GM12878 (cell line): Measurements from ENCODE around the gene IMPG2. TPM values are rescaled to one million over a fixed set of nuclear protein-coding genes. Genes with fewer than 3 reads are reported as not detected.

ENCODE experiments used
- ATAC-seq: fragments of 200-7000 bp; cut with Tn5 transposase; 3 replicates; pipeline ENCODE4 v1.9.1; 2020; ENCODE audit warnings: mild to moderate bottlenecking, moderate library complexity
- BruUV-seq: library from RNA; stranded (reverse); fragments of 400-500 nt; replicated peaks from 2 replicates; lab custom pipeline; 2021; lab: Mats Ljungman, UMichigan
- CTCF ChIA-PET: fragments of 300-600 bp; sonication (Branson Sonifier 250); formaldehyde crosslinking; extraction: SDS; loops from one replicate; lab custom pipeline; 2021; ENCODE audit warnings: inconsistent platforms; lab: Yijun Ruan, JAX
- POLR2A ChIA-PET: fragments of 350-600 bp; formaldehyde crosslinking; extraction: SDS; loops from one replicate; lab custom pipeline; 2021; ENCODE audit warnings: inconsistent platforms; lab: Charles Lee
- RAD21 ChIA-PET: fragments of 300-600 bp; sonication (Branson Sonifier 250); formaldehyde crosslinking; loops from one replicate; lab custom pipeline; 2023; ENCODE audit warnings: antibody characterized with exemption; ENCODE audit not compliant: unreplicated experiment; lab: Charles Lee
- SMC1A ChIA-PET: fragments of 300-600 bp; sonication (Branson Sonifier 250); formaldehyde crosslinking; loops from one replicate; lab custom pipeline; 2023; ENCODE audit not compliant: unreplicated experiment, uncharacterized antibody; lab: Charles Lee
- DNase-seq: peaks from one replicate; pipeline ENCODE4 v3.0.0-alpha.2; 2011; ENCODE audit warnings: low read depth, low spot score
- FAIRE-seq: peaks from 3 replicates; lab custom pipeline; 2011; peaks lifted over from hg19 to GRCh38; lab: Jason Lieb, UNC
- H2AFZ ChIP-seq: 2 replicates; pipeline ENCODE4 v1.6.0; 2011; ENCODE audit warnings: low read depth, low read length, control low read depth; ENCODE audit not compliant: control insufficient read depth
- H3K27ac ChIP-seq: 2 replicates; pipeline ENCODE4 v1.5.1; 2011; ENCODE audit warnings: control low read depth; ENCODE audit not compliant: control insufficient read depth, insufficient read depth
- H3K27me3 ChIP-seq, 2 experiments: replicated peaks in 1 of 2; 2 replicates each; pipeline versions ENCODE4 v1.6.0 to v1.6.1; 2011; ENCODE audit warnings: low read length in 1 of 2; ENCODE audit not compliant: control insufficient read depth in 2 of 2, insufficient read depth in 2 of 2
- H3K36me3 ChIP-seq, 2 experiments: 2 replicates each; pipeline ENCODE4 v1.5.1; 2011; ENCODE audit warnings: low read length in 1 of 2; ENCODE audit not compliant: control insufficient read depth in 2 of 2, insufficient read depth in 2 of 2
- H3K4me1 ChIP-seq: 2 replicates; pipeline ENCODE4 v1.6.1; 2011; ENCODE audit warnings: mild to moderate bottlenecking, low read length, moderate library complexity, mixed read lengths; ENCODE audit not compliant: control insufficient read depth, insufficient read depth
- H3K4me2 ChIP-seq: 2 replicates; pipeline ENCODE4 v1.6.0; 2011; ENCODE audit warnings: control low read depth; ENCODE audit not compliant: control insufficient read depth, insufficient read depth
- H3K4me3 ChIP-seq: fragments of 200-600 bp; sonication (generic); 2 replicates; pipeline ENCODE4 v1.5.1; 2016
- H3K79me2 ChIP-seq: 2 replicates; pipeline ENCODE4 v1.6.0; 2011; ENCODE audit warnings: low read length; ENCODE audit not compliant: control insufficient read depth, insufficient read depth
- H3K9ac ChIP-seq: 2 replicates; pipeline ENCODE4 v1.8.0; 2011; ENCODE audit warnings: low read length, control low read depth, mixed read lengths; ENCODE audit not compliant: control insufficient read depth, insufficient read depth
- H3K9me3 ChIP-seq: replicated peaks from 3 replicates; pipeline ENCODE4 v1.5.1; 2011; ENCODE audit warnings: mild to moderate bottlenecking, low read length; ENCODE audit not compliant: control insufficient read depth, insufficient read depth
- H4K20me1 ChIP-seq: 2 replicates; pipeline ENCODE4 v1.6.0; 2011; ENCODE audit not compliant: control insufficient read depth, insufficient read depth
- ATF7 ChIP-seq: fragments of 450-650 bp; IDR thresholded peaks from 2 replicates; pipeline ENCODE4 v1.6.1; 2016; ENCODE audit warnings: low read depth, mild to moderate bottlenecking
- CHD4 ChIP-seq: fragments of 200-600 bp; sonication (generic); IDR thresholded peaks from 2 replicates; pipeline ENCODE4 v1.6.1; 2016; ENCODE audit warnings: mild to moderate bottlenecking
- ETV6 ChIP-seq, 2 experiments: fragments of 450-650 bp in 1 of 2; IDR thresholded peaks in 1 of 2; conservative IDR thresholded peaks in 1 of 2; 2 replicates each; pipeline ENCODE4 v1.6.1; 2014; ENCODE audit warnings: antibody characterized with exemption in 1 of 2, borderline replicate concordance in 1 of 2, low read depth in 1 of 2, mild to moderate bottlenecking in 1 of 2, moderate library complexity in 1 of 2
- GATAD2B ChIP-seq: fragments of 450-650 bp; conservative IDR thresholded peaks from 2 replicates; pipeline ENCODE4 v1.6.1; 2017; ENCODE audit warnings: low read depth, mild to moderate bottlenecking, moderate library complexity
- MEF2A ChIP-seq: IDR thresholded peaks from 2 replicates; pipeline ENCODE4 v1.6.1; 2011; ENCODE audit warnings: low read depth, mild to moderate bottlenecking, low read length, moderate library complexity; ENCODE audit not compliant: insufficient read depth
- NFYB ChIP-seq: IDR thresholded peaks from 2 replicates; pipeline ENCODE4 v1.6.1; 2011; ENCODE audit warnings: low read depth, mild to moderate bottlenecking, low read length, improper control_type of control experiment, moderate library complexity; ENCODE audit not compliant: insufficient read depth
- POU2F2 ChIP-seq: IDR thresholded peaks from 3 replicates; pipeline ENCODE4 v1.6.1; 2011; ENCODE audit warnings: low read depth, mild to moderate bottlenecking, low read length, borderline replicate concordance
- RUNX3 ChIP-seq: IDR thresholded peaks from 2 replicates; pipeline ENCODE4 v1.6.1; 2012; ENCODE audit warnings: low read length, inconsistent platforms
- SIX5 ChIP-seq: IDR thresholded peaks from 2 replicates; pipeline ENCODE4 v1.6.1; 2011; ENCODE audit warnings: mild to moderate bottlenecking, low read depth, low read length, moderate library complexity; ENCODE audit not compliant: severe bottlenecking
- ZZZ3 ChIP-seq: IDR thresholded peaks from 2 replicates; pipeline ENCODE4 v1.6.1; 2011; ENCODE audit warnings: low read depth; ENCODE audit not compliant: control insufficient read depth, insufficient read length
- WGBS: methylation state at CpG from one replicate; pipeline ENCODE4 v1.1.6; 2016; ENCODE audit warnings: low lambda C conversion rate; ENCODE audit not compliant: insufficient replicate concordance, insufficient coverage; ENCODE audit errors: missing lambda C conversion rate; 5-methylcytosine and 5-hydroxymethylcytosine counted together
- in situ Hi-C: fragments of 300-500 bp; cut with MboI; formaldehyde crosslinking; loops from 9 replicates; pipeline ENCODE4 v1.14.3; 2018; ENCODE audit warnings: mixed read lengths
- intact Hi-C: fragments of 100-400 bp; cut with micrococcal nuclease; formaldehyde crosslinking; loops from one replicate; pipeline ENCODE4 v1.14.2; 2022; ENCODE audit not compliant: unreplicated experiment
- polyA plus RNA-seq, 11 experiments: library from polyadenylated mRNA; depleted of rRNA in 4 of 11; unstranded in 6 of 11; stranded (reverse) in 5 of 11; fragments of >200 nt; fragmentation: Nextera tagmentation in 4 of 11; fragmentation: Illumina TruSeq in 1 of 11; extraction: Ambion mirVana in 4 of 11; extraction: Trizol in 1 of 11; gene quantifications; 1 replicate in 1 of 11; 2 replicates in 10 of 11; pipeline versions ENCODE4 v1.2.1 to v1.2.3, GENCODE V29; 2011 to 2016; ENCODE audit warnings: inconsistent platforms in 2 of 11, missing spikeins in 2 of 11, low read depth in 1 of 11
- total RNA-seq, 4 experiments: library from RNA; depleted of rRNA in 3 of 4; stranded (reverse); fragments of >200 nt in 3 of 4; fragmentation: Illumina TruSeq in 1 of 4; extraction: Trizol in 1 of 4; gene quantifications; 2 replicates each; pipeline versions ENCODE4 v1.2.1 to v1.2.3, GENCODE V29; 2013 to 2021
- TF ChIP-seq, protein P1 (sequence below): fragments of 450-650 bp; IDR thresholded peaks from 2 replicates; pipeline ENCODE4 v1.6.1; 2016; ENCODE audit warnings: mild to moderate bottlenecking

Gene IMPG2
- total and polyA plus RNA-seq, 10 of the 15 experiments (the other 5 are each of a cell fraction or from before 2014, with no cell fraction given): under 0.01 to 0.17 (median 0.10) TPM; not detected in 3

DNA sequence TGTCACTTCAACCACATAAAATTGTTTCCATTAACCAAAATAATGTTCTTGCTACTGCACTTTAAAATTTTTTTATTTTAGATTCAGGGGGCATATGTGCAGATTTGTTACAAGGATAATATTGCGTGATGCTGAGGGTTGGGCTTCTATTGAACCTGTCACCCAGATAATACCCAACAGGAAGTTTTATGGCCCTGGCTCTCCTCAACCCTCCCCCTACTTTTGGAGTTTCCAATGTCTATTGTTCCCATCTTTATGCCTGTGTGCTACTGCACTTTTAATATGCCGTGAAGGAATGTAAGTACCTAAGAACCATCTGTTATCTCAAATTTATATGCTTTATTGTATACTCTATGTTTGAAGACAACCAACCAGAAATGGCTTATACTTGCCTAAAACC is 42.0 kb upstream of the IMPG2 start:
- DNase-seq (no peak), FAIRE-seq (no peak), ATAC-seq (no peak)
- in situ Hi-C loops (no loop called here), intact Hi-C loops (no loop called here)
- no peak overlapping the region for H3K4me2 ChIP-seq
- no peaks in the 10 kb centered on the region for H3K79me2 ChIP-seq
- H3K9me3 ChIP-seq: peaks cover 3% of the 10 kb centered on the region; the same call in 2 of the 3 replicates
- no peaks in the 10 kb centered on the region for H3K27me3 ChIP-seq
- 100% methylated on average over 2 of the region's 2 CpGs for WGBS
- no peak for TF ChIP-seq ATF7
- TF ChIP-seq, protein P1, sequence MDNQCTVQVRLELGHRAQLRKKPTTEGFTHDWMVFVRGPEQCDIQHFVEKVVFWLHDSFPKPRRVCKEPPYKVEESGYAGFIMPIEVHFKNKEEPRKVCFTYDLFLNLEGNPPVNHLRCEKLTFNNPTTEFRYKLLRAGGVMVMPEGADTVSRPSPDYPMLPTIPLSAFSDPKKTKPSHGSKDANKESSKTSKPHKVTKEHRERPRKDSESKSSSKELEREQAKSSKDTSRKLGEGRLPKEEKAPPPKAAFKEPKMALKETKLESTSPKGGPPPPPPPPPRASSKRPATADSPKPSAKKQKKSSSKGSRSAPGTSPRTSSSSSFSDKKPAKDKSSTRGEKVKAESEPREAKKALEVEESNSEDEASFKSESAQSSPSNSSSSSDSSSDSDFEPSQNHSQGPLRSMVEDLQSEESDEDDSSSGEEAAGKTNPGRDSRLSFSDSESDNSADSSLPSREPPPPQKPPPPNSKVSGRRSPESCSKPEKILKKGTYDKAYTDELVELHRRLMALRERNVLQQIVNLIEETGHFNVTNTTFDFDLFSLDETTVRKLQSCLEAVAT: no peak
- TF ChIP-seq SIX5: no peak
- no peak for TF ChIP-seq RUNX3
- TF ChIP-seq CHD4: no peak
- TF ChIP-seq MEF2A: no peak
- TF ChIP-seq ZZZ3: no peak
- no peak for TF ChIP-seq NFYB
- no peak for TF ChIP-seq ETV6 (conservative IDR thresholded peaks at IDR 0.05 in 1 of 2, IDR thresholded peaks at IDR 0.05 in 1 of 2; ENCODE audit: borderline replicate concordance in 1 of 2, low read depth in 1 of 2)
- TF ChIP-seq GATAD2B: no peak
- no peak for TF ChIP-seq POU2F2
- SMC1A ChIA-PET: no interaction called here
- BruUV-seq: TSS peak; percentile 48
- no peak overlapping the region for H2AFZ ChIP-seq
- no peak overlapping the region for H3K9ac ChIP-seq
- no peak overlapping the region for H3K27ac ChIP-seq
- RAD21 ChIA-PET: no interaction called here
- H3K4me1 ChIP-seq: no peaks in the 10 kb centered on the region
- no peaks in the 10 kb centered on the region for H4K20me1 ChIP-seq
- CTCF ChIA-PET: no interaction called here
- H3K36me3 ChIP-seq: no peaks in the 10 kb centered on the region
- POLR2A ChIA-PET: no interaction called here
- H3K4me3 ChIP-seq: no peak overlapping the region
